GM23248 (cell line): Measurements from ENCODE around the gene DPP6.

Experiments
- EZH2 ChIP-seq: fragments of 200-600 bp; sonication (generic); IDR thresholded peaks from 2 replicates; pipeline ENCODE4 v1.6.1; 2018; ENCODE audit warnings: antibody characterized with exemption, mild to moderate bottlenecking; ENCODE audit not compliant: insufficient read depth, poor library complexity, severe bottlenecking
- EZH2phosphoT487 ChIP-seq: fragments of 200-600 bp; sonication (generic); IDR thresholded peaks from 2 replicates; pipeline ENCODE4 v1.6.1; 2018; ENCODE audit warnings: antibody characterized with exemption, moderate library complexity, mild to moderate bottlenecking, low read depth; ENCODE audit not compliant: insufficient read depth

GRCh38 chr7:154412105-154412504 is 359.9 kb downstream of the DPP6 start:
- no peak for TF ChIP-seq EZH2
- no peak for TF ChIP-seq EZH2phosphoT487
